ENCODE measurements around the gene MSANTD3.
A peak's percentile ranks its signal among the peaks of the same experiment; 100 is the strongest.
"Not testable (repeated sequence)": the region's sequence is repeated elsewhere in the genome, so short reads cannot be mapped to it uniquely, and the experiment has no call there.

Gene MSANTD3, protein sequence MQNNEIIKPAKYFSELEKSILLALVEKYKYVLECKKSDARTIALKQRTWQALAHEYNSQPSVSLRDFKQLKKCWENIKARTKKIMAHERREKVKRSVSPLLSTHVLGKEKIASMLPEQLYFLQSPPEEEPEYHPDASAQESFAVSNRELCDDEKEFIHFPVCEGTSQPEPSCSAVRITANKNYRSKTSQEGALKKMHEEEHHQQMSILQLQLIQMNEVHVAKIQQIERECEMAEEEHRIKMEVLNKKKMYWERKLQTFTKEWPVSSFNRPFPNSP

DNA sequence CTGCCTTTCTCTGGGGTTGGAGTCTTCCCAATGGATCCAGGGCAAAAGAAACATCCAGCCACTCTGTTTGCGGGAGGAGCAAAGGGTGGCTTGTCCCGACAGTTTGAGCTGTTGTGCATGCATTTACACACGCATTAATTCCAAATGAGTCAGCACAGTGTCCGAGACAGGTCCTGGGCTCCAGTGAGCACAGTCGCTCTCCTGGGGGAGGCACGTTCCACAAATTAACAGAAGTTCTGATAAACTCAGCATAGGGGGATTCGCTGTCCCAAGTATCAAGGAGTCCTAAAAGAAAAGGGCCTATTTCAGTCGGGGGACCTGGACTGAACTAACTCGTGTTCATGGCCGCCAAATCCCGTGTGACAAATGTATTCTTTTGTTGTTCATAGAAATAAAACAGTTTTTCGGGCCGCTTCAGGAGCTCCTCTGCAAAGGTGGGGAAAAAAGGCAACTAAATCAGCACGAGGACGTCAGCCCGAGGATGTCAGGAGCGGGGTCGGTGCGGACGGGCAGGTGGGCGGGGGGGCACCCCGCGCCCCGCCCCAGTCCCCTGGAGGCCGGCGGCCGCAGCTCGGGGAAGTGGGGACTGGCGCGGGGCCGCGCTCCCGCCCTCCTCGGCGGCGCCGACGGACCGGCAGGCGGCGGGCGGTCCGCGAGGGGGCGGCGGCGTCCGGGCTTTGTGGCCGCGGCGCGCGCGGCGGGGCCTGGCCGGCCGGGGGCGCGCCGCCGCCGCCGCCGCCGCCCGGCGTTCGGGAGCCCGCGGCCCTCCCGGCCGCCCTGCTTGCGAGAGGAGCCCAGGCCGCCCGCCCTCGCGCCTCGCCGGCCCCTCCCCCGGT is at the start of gene MSANTD3:
MSANTD3 (plus strand) TSS at position 614 of the 836 bp plus-strand sequence. CDS start 14,796 bp downstream, outside the sequence.
- DNase-seq = no peak

DNA sequence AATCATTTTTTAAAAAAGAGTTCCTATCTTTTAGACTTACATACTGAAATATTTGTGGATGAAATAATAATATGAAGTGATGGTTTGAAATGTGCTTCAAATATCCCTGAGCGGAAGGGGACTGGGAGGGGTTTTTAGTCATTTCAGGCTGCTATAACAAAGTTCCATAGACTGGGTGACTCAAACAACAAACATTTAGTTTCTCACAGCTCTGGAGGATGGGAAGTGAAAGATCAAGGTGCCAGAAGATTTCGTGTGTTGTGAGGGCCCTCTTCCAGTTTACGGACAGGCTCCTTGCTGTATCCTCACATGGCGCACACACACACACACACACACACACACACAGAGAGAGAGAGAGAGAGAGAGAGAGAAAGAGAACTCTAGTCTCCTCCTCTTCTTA is 47.1 kb upstream of the MSANTD3 start:
- no peak for DNase-seq

DNA sequence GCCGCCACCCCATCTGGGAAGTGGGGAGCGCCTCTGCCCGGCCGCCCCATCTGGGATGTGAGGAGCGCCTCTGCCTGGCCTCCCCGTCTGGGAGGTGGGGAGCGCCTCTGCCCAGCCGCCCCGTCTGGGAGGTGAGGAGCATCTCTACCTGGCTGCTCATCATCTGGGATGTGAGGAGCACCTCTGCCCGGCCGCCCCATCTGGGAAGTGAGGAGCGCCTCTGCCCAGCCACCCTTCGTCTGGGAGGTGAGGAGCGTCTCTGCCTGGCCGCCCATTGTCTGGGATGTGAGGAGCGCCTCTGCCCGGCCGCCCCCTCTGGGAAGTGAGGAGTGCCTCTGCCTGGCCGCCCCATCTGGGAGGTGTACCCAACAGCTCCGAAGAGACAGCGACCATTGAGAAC is 34.0 kb upstream of the MSANTD3 start:
- not testable (repeated sequence) for DNase-seq

DNA sequence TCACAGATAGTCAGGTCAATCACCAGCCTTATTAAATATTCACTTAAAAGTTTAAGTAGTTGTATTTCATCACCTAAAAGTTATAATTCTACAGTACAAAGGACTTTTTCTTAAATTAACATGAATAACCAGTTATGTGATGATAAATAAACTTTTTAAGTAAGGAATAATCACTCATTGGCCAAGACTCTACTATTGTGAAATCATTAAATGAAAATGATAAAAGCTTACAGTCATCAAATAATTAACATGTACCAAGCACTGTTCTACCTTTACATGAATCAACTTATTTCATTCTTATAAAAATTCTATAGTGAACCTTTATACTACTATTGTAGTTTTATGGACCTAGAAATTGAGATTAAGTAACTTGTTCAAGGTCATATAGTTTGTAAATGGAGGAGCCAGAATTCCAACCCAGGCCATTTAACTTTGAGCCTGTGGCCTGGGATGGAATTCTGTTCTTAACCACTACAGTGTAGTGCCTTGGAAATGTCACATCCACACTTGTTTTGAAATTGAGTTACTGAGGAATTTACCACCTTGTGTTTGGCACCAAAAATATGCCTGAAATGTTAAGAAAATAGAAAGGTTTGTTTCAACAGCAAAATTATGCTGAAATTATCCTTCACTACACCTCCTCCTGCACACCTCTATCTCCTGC is 32.8 kb upstream of the MSANTD3 start:
- no peak for DNase-seq

DNA sequence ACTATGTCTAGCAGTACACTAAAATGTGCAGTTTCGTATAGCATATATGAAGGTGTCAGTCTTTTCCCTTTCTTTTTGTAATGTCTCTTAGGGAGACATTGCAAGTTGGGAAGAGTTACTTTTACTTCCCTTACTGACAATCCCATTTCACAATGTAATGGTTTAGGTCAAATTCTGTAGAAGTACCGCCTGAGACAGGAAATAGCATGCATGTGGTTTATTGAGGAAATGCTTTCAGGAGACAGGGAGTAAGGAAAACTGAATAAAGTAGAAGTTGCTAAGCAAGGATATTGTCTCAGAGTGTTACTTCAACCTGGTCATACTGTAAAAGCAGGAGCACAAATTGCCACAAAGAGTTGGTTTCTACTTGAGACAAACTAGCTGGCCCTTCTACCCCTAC is 32.1 kb upstream of the MSANTD3 start:
- no peak for DNase-seq

DNA sequence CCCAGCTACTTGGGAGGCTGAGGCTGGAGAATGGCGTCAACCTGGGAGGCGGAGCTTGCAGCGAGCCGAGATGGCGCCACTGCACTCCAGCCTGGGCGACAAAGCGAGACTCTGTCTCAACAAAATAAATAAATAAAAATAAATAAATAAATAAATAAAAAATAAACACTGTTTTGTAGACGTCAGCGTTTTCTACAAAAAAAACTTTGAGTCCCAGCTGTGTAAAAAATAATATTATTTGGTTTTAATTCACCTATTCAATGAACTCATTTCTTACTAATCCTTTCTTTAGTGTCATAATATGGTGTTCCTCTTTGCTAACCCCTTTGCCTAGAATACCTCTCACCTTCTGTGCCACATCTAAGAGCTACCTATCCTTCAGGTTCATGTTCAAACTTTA is 30.2 kb upstream of the MSANTD3 start:
- no peak for DNase-seq

DNA sequence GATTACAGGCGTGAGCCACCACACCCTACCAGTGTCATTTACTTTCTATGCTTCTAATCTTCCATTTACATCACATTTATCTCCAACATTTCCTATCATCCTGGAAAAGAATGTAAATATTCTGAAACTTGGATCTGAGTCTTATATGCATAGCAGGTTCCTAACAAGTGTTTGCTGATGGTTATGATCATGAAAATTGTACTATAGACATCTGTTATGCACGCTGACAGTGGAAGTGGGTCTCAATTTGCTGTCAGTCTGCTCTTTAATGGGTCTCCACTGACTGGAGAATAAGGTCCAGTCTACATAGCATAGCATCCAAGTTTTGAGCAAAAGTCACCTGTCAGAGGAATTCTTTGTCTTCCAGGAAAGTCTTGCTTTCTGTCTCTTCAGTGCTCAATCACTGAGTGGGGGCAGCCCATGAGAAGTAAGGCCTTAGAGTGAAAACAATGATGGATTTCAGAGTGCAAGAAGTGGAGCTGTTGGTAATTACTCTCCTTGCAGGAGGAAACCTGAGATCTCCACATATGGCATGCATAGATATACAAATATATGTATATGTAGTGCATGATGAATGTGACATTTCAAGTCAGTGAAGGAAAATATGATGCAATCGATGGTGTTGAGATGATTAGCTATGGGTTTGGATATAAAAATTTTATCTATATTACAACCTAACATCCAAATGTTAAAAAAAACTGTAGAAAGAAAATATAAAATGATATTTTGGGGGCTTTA is 29.2 kb upstream of the MSANTD3 start:
- DNase-seq = peak; percentile 77

DNA sequence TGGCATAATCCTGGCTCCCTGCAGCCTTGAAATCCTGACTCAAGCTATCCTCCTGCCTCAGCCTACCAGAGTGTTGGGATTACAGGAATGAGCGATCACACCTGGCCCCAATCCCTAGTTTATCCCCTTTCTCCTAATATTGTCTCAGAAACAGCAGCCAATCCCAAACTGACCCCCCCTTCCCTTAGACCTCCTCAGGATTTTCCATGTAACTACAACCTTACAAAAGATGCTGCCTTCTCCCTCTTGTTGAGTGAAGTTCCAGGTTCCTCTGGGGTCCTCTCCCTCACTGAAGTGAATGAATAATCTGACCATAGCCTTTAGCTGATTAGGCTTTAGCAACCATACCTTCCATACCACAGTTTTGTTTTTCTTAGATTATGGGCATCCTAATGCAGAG is 25.9 kb upstream of the MSANTD3 start:
- no peak for DNase-seq

DNA sequence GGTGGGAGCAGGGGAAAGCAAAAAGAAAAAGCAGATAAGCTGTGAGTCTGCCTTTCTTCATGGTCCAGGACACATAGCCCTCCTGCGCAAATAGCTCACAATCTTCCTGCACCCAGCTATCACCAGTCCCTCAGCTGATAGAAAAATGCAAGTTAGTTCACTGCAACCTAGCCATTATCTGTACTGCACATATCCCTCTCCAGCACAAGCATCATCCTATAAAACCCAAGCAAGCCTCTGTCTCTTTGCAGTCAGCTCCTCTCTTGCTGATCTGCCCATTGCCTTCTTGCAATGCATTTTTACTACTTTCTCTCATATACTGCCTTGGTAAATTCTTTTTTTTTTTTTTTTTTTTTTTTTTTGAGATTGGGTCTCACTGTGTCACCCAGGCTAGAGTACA is 20.0 kb upstream of the MSANTD3 start:
- DNase-seq = no peak

DNA sequence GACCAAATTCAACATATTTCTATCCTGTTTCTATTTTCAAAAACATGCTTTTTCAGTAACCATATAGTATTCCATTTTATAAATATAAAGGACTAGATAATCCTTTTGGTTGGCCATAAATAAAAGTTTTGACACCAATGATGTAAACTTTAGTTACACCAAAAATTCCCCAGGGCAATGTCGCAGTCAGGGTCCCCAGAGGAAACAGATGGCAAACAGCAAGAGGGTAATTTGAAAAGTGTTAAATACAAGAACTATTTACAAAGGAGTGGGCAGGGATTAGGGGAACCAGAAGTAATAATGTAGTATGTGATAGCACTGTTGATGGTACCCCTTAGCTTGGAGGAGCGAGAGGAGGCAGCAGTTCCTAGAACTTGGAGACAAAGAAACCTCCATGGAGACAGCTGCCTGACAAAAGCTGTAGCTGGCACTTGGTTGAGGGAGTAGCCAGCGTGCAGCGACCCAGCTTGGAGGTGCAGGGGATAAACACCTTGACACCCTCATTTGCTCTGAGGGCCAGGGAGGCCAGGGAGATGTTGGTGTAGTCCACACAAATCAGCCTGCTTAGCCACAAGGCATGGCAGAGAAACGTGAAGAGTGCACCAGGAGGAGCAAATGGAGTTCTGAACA is 18.3 kb upstream of the MSANTD3 start:
- peak; percentile 88 for DNase-seq

DNA sequence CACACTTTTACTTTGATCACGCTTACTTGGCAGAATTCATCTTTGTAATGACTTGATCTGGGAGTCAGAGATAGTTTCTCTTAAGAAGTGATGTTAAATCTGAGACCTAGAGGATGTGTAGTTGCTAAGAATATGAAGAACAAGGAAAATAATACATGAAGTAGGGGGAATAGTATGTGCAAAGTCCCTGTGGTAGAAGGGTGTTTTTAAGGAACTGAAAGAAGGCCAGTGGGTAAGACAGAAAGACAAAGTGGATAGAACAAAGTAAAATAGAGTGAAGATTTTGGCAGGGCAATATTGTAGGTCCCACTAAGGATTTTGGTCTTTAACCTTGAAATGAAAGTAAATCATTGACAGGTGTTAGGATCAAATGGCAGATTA is 17.8 kb upstream of the MSANTD3 start:
- no peak for DNase-seq

DNA sequence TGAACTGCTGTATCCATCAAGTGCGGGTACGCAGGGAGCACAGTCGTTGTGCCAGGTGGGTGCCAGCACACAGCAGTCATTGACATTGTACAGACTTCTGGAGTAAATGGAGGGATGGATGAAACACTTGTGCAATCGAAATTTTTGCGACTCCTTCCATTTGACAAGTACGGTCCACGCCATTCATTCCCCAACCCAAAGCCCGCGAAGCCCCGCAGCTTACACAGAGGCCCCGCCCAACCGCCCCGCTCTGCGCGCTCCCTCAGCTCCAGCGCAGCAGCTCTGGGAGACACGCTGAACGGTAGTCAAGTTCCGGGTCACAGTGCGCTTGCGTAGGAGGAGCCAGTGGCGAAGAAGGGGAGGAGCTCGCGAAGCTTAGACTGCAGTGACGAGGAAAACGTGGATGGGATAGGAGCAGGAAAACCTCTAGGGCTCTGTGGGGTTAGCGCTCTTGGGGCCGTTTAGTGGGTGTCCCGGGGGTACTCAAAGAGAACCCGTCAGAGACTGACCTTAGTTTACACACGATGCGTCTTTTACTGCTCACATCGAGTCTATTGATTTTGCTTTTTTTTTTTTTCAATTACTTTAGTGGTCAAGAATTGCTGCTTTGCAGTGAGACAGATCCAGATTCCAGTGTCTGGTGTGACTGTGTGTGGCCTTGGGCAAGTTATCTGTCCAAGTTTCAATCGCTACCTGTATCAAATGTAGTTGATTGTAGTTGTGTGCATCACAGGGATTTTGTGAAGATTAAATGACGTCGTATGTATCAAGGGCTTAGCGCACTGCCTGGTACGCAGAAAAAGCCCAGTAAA is 15.3 kb upstream of the MSANTD3 start:
- DNase-seq = peak; percentile 97

DNA sequence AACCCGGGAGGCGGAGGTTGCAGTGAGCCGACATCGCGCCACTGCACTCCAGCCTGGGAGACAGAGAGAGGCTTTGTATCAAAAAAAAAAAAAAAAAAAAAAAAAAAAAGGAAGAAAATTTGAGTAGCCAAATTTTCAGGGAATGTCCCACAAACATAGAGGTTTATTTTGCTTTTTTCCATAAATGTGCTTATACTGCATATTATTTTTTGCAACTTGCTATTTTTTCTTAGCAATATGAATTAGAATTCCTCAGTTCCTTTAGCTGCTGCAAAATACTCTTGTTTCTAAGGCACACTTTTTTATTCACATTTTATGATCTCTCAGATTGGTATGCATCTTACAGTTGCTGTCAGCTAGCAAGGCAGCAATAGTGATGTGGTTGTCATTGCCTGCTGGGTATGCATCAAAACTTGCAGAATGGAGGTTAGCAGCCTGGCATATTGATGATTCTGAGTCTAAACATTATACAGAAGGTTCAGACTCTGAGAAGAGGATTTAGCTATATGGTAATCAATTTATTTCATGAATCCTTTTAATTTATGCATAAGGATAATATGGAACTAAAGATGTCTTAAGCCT is 13.0 kb upstream of the MSANTD3 start:
- DNase-seq = no peak

DNA sequence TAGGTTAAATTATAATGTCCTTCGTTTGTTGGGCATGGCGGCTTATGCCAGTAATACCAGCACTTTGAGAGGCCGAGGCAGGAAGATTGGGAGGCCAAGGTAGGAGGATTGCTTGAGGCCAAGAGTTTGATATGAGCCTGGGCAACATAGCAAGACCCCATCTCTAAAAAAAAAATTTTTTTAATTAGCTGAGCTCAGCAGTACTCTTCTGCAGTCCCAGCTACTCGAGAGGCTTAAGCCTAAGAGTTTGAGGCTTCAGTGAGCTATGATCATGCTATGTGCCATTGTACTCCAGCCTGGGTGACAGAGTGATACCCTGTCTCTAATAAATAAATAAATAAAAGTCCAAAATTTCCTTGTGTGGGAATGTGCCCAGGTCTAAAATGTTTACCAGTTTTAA is 9.1 kb upstream of the MSANTD3 start:
- no peak for DNase-seq

DNA sequence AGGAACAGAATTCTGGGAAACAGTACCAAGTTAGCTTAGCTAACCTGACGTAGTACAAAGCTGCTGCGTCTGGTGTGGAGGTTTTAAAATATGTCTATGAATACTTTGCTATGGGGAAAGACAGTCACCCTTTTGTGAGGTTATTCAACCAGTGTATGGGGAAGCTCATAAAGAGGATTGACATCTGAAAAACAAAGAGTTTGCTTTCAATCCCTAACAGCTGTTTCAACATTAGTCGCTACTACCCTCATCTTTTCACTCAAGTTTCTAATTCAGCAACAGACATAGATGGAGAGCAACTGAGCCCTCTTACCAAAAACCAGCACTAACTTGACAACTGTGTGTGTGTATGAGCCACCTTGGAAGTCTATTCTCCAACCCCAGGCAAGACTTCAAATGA is 7.8 kb upstream of the MSANTD3 start:
- DNase-seq = no peak

DNA sequence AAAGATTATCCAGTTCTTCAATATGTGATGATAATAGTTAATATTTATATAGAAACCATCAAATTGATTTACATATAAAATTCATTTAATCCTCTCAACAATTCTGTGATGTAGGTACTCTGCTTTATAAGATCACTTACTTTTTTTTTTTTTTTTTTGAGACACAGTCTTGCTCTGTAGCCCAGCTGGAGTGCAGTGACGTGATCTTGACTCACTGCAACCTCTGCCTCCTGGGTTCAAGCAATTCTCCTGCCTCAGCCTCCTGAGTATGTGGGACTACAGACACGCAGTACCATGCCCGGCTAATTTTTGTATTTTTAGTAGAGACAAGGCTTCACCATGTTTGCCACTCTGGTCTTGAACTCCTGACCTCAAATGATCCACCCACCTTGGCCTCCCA is 5.8 kb upstream of the MSANTD3 start:
- DNase-seq = not testable (repeated sequence)

DNA sequence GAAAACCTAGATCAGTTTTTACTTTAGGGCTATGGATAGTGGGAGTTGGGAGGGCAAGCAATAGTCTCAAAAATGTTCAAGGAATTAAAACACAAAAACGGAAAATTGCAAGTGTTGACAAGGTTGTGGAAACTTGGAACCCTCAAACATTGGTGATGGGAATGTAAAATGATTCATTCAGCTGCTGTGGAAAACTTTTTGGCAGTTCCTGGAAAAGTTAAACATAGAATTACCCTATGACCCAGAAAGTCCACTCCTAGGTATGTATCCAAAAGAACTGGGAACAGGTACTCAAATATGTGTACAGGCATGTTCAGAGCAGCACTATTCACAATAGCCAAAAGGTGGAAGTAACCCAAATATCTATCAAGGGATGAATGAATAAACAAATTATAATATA is 1.2 kb upstream of the MSANTD3 start:
- DNase-seq = no peak

DNA sequence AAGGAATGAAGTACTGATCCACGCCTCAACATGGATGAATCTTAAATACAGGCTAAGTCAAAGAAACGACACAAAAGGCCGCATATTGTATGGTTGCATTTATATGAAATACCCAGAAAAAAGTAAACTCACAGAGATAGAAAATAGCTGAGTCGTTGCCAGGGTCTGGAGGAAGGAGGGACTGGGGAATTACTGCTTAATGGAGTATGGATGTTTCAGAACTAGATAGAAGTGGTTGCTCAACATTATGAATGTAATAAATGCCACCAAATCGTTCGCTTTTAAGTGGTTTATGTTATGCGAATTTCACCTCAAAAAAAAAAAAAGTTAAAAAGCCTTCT is 784 bp upstream of the MSANTD3 start:
- no peak for DNase-seq

DNA sequence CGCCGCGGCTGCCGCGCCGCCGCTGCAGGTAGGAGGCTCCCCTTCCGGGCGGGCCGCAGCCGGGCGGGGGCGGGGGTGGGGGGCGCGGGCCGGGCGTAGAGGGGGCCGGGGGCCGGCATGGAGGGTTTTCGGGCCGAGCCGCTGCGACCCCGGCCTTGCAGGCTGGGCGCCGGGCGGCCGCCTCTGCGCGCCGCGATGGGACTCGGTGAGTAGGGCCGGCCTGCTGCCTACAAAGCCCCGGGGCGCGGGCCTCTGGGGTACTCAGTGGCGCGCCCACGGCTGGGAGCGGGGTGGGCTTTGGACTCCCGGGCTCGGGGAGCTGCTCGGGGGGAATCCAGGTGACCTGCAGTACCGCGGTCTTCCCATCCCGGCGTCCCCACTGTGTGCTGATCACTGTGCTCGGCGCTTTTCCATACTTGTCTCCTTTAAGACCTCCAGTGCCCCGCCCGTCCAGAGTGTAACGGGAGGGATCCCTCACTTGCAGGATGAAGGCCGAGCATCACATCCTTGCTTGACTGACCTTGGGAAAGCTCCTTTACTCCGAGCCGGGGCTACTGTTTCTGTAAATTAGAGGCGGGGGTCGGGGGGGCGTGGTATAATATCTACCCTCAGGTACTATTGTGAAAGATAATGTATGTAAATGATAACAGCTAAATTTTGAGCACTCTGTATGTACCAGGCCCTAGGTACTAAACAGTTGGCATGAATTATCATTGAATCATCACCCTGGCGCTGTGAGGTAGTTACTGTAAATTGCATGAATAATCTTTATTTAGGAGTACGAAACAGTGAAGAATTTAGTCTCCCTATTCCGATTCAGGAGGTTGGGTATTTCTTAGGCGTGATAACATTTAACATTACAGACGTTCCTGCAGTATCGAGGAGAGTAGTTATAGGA is 672 bp downstream of the MSANTD3 start:
- DNase-seq = peak; percentile 5

DNA sequence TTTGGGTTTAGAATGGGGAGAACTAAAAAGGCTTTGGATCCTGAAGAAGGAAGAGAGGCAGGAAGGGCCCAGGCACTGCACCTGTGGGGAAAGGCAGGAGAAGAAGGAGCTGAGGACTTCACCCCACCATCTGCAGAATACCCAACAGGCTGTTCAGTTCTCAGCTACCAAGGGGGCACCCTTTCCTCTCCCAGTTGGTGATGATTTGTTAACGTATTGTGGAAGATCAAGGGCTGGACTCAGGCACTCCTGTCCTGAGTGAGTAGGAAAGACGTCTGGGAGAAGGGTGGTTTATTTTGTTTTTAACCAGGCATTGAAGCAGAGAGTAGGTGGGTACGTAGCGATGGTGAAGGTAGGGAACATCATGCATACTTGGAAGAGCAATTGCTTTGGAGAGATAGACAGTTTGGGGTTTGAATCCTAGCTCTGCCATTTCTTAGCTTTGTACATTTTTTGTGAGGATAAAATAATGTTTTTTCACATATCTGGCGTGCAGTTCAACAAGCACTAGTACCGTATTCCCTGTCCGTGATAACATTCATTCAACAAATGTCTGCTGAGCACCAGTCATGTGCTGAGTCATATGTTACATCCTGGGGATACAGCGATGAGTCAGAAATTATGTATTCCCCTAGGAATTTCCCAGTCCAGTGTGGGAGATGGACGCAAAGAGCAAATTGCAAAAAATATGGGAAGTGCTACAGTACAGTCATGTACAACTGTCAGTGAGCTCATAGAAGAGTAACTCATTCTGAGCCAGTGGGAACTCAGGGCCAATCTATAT is 2.1 kb downstream of the MSANTD3 start:
- DNase-seq = no peak

All from NCI-H524 treated with DMSO at 0.1 percent for 48 hours (cell line).